ENCODE results near the gene MED17.

- TF ChIP-seq POLR2AphosphoS5 (IDR thresholded peaks at IDR 0.05): no peak
- no peak for TF ChIP-seq CTCF (IDR thresholded peaks at IDR 0.05 in 8 of 11, conservative IDR thresholded peaks at IDR 0.05 in 3 of 11)
- TF ChIP-seq POLR2A (IDR thresholded peaks at IDR 0.05): no peak
Measured at GRCh38 chr11:93840981-93841380, 56.9 kb downstream of the MED17 start.
